Fibroblast of mammary gland (primary cell): Measurements from ENCODE around the gene NPY.

Experiments
- DNase-seq: peaks from one replicate; pipeline ENCODE4 v3.0.0-alpha.2; 2010; ENCODE audit warnings: low read depth
- H3K4me3 ChIP-seq: 2 replicates; pipeline ENCODE4 v1.5.1; 2011; ENCODE audit warnings: low read depth, mild to moderate bottlenecking, low read length, moderate library complexity; ENCODE audit not compliant: control insufficient read depth
- TF ChIP-seq, protein P1 (sequence below): conservative IDR thresholded peaks from 2 replicates; pipeline ENCODE4 v1.5.1; 2011; ENCODE audit warnings: low read depth, low read length, inconsistent platforms; ENCODE audit not compliant: control insufficient read depth, insufficient read depth

NPY gene

DNA sequence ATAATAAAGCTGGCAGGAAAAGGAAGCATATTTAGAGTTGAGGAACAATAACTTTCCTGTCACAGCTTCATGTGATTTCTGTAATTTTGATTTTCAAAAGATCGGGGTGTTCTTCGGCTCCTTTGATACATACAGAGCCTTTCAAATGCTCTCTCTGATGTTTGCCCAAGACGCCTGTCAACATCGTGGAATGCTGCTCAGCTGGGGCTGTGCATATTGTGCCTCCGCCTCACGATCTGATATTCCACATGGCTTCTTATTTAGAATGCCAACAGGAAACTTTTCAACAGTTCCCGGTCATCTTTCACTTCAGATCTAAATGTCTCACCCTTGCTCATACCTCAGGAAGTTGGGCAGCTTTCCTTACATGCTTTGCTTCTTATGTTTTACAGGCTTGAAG, 7.3 kb downstream of the NPY start:
- no peak overlapping the region for H3K4me3 ChIP-seq
- DNase-seq, result no peak
- TF ChIP-seq, protein P1, sequence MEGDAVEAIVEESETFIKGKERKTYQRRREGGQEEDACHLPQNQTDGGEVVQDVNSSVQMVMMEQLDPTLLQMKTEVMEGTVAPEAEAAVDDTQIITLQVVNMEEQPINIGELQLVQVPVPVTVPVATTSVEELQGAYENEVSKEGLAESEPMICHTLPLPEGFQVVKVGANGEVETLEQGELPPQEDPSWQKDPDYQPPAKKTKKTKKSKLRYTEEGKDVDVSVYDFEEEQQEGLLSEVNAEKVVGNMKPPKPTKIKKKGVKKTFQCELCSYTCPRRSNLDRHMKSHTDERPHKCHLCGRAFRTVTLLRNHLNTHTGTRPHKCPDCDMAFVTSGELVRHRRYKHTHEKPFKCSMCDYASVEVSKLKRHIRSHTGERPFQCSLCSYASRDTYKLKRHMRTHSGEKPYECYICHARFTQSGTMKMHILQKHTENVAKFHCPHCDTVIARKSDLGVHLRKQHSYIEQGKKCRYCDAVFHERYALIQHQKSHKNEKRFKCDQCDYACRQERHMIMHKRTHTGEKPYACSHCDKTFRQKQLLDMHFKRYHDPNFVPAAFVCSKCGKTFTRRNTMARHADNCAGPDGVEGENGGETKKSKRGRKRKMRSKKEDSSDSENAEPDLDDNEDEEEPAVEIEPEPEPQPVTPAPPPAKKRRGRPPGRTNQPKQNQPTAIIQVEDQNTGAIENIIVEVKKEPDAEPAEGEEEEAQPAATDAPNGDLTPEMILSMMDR, result no peak

- H3K4me3 ChIP-seq, result no peak overlapping the region
- no peak for DNase-seq
- TF ChIP-seq, protein P1, result no peak
Measured at GRCh38 chr7:24297362-24297761, 13.4 kb downstream of the NPY start.

DNA sequence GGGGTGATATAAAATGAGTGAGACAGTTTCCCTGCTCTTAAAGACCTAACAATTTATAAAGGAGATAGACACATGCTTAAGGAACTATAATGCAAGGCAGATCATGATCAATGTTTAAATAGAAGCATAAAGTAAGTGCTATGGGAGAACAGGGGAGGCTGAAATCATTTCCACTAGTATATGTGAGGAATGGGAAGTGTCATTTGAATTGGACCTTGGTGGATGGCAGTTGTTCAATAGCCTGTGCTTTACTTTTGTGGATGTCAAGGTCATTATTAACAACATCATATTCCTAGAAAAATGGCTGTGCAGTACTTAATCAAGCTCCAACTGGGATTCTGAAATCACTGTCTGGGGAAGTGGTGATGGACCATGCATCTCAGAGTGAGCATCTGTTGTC, 14.7 kb downstream of the NPY start:
- H3K4me3 ChIP-seq, result no peak overlapping the region
- TF ChIP-seq, protein P1, result no peak
- no peak for DNase-seq

- TF ChIP-seq, protein P1, result no peak
- no peak for DNase-seq
- H3K4me3 ChIP-seq, result no peak overlapping the region
Measured at GRCh38 chr7:24299192-24299591, 15.2 kb downstream of the NPY start.

GRCh38 chr7:24301703-24302102, 17.7 kb downstream of the NPY start:
- no peak overlapping the region for H3K4me3 ChIP-seq
- TF ChIP-seq, protein P1, result no peak
- DNase-seq, result no peak

- TF ChIP-seq, protein P1, result no peak
- no peak overlapping the region for H3K4me3 ChIP-seq
- DNase-seq, result no peak
Measured at GRCh38 chr7:24304494-24305095, 20.6 kb downstream of the NPY start.

- no peak for DNase-seq
- TF ChIP-seq, protein P1, result no peak
Measured at GRCh38 chr7:24307326-24307725, 23.3 kb downstream of the NPY start.

More at GRCh38 chr7:24307326-24307725, 23.3 kb downstream of the NPY start:
- H3K4me3 ChIP-seq, result no peak overlapping the region
